ENCODE data around the gene GPN1.

- TF ChIP-seq EZH2 (IDR thresholded peaks at IDR 0.05; ENCODE audit: low read depth), result no peak
- no peak for TF ChIP-seq CTCF (conservative IDR thresholded peaks at IDR 0.05)
Observed at GRCh38 chr2:27690052-27690451, 61.2 kb downstream of the GPN1 start.
